Coronary artery (tissue), 2 donors: ENCODE results near the gene REXO2.

ENCODE experiments used
- DNase-seq: peaks from one replicate; pipeline ENCODE4 v3.0.0-alpha.2; 2017; ENCODE audit warnings: low spot score
- H3K27ac ChIP-seq, 2 donors: fragments of 200-600 bp; sonication (generic); one replicate each; pipeline ENCODE4 v1.5.1; 2016 to 2019
- H3K4me3 ChIP-seq: fragments of 200-600 bp; sonication (generic); 2 replicates; pipeline ENCODE4 v1.5.1; 2016; ENCODE audit warnings: mild to moderate bottlenecking, moderate library complexity
- CTCF ChIP-seq: fragments of 200-600 bp; sonication (generic); IDR thresholded peaks from one replicate; pipeline ENCODE4 v1.5.1; 2019; ENCODE audit warnings: antibody characterized with exemption

The REXO2 gene

GRCh38 chr11:114440971-114441763 is 1.9 kb downstream of the REXO2 start:
- Histone ChIP-seq H3K4me3 (peak overlapping the region; percentile 94), H3K27ac (peak overlapping the region; percentile 4 to 77)
- no peak for DNase-seq
- TF ChIP-seq CTCF = no peak

GRCh38 chr11:114441921-114442320 is 2.7 kb downstream of the REXO2 start:
- no peak overlapping the region for H3K27ac ChIP-seq
- no peak for TF ChIP-seq CTCF
- DNase-seq = no peak
- H3K4me3 ChIP-seq = no peak overlapping the region

GRCh38 chr11:114442536-114442935 is 3.3 kb downstream of the REXO2 start:
- H3K27ac ChIP-seq = no peak overlapping the region
- no peak for DNase-seq
- TF ChIP-seq CTCF = no peak
- H3K4me3 ChIP-seq = no peak overlapping the region

GRCh38 chr11:114447444-114447843 is 8.2 kb downstream of the REXO2 start:
- no peak overlapping the region for H3K4me3 ChIP-seq
- no peak for TF ChIP-seq CTCF
- DNase-seq = no peak
- no peak overlapping the region for H3K27ac ChIP-seq

GRCh38 chr11:114447892-114448291 is 8.6 kb downstream of the REXO2 start:
- TF ChIP-seq CTCF = no peak
- no peak overlapping the region for H3K27ac ChIP-seq

GRCh38 chr11:114448749-114449482 is 9.6 kb downstream of the REXO2 start:
- DNase-seq = no peak

More at GRCh38 chr11:114447892-114448291, 8.6 kb downstream of the REXO2 start:
- no peak overlapping the region for H3K4me3 ChIP-seq
- DNase-seq = no peak

More at GRCh38 chr11:114448749-114449482, 9.6 kb downstream of the REXO2 start:
- no peak overlapping the region for H3K4me3 ChIP-seq
- TF ChIP-seq CTCF = no peak
- no peak overlapping the region for H3K27ac ChIP-seq
